ENCODE data around the gene DCANP1.
A peak's percentile ranks its signal among the peaks of the same experiment; 100 is the strongest.

DCANP1 gene

GRCh38 chr5:135455876-135456237, 8.7 kb upstream of the DCANP1 start:
- peaks cover 17 to 27% of the 10 kb centered on the region in 2 donors for H3K4me1 Mint-ChIP-seq
- H3K27me3 Mint-ChIP-seq, result peaks cover 14 to 19% of the 10 kb centered on the region in 2 donors
- H3K4me3 Mint-ChIP-seq, result no peak overlapping the region
- H3K36me3 Mint-ChIP-seq, result peaks cover 3 to 4% of the 10 kb centered on the region in 2 donors
- H3K9me3 Mint-ChIP-seq, result peaks cover 5 to 7% of the 10 kb centered on the region in 2 donors
- ATAC-seq (replicated peaks) (no peak), DNase-seq (no peak)
- peak overlapping the region; percentile 65 for H3K27ac Mint-ChIP-seq

DNA sequence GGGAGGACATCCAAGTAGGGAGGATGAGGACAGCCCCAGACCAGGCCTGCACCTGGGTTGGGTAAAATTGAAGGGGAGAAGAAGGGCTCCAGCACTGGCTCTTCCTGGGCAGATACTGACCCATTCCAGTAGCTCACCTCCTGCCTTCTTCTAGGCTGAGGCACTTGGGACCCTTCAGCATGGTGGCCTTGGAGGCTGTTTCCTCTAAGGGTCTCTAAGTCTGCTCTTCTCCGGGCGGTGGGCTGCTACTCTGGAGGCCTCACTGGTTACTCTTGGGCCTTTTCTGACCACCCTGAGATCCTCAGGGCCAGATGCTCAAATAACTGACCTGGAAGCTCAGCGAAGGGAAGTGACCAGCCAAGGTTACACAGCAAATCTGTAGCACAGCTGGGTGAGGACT, 7.8 kb upstream of the DCANP1 start:
- Mint-ChIP-seq H3K9me3 (peaks cover 5 to 7% of the 10 kb centered on the region in 2 donors), H3K36me3 (peaks cover 3 to 4% of the 10 kb centered on the region in 2 donors), H3K27ac (no peak overlapping the region), H3K4me1 (peaks cover 23 to 36% of the 10 kb centered on the region in 2 donors), H3K27me3 (peaks cover 6 to 15% of the 10 kb centered on the region in 2 donors), H3K4me3 (no peak overlapping the region)
- ATAC-seq (replicated peaks) (no peak), DNase-seq (no peak)

GRCh38 chr5:135453613-135454012, 6.5 kb upstream of the DCANP1 start:
- DNase-seq (no peak), ATAC-seq (replicated peaks) (no peak)
- Mint-ChIP-seq H3K4me3 (no peak overlapping the region), H3K27ac (no peak overlapping the region), H3K27me3 (peaks cover 7 to 11% of the 10 kb centered on the region in 2 donors), H3K4me1 (peaks cover 26 to 39% of the 10 kb centered on the region in 2 donors), H3K36me3 (peaks cover 3 to 4% of the 10 kb centered on the region in 2 donors), H3K9me3 (peaks cover 5 to 7% of the 10 kb centered on the region in 2 donors)

- Mint-ChIP-seq H3K4me3 (no peak within 1 kb of the TSS), H3K36me3 (peaks cover 3 to 4% of the 10 kb centered on the region in 2 donors), H3K4me1 (peaks cover 26 to 47% of the 10 kb centered on the region in 2 donors), H3K9me3 (peaks cover 5 to 7% of the 10 kb centered on the region in 2 donors), H3K27ac (no peak within 1 kb of the TSS), H3K27me3 (peaks cover 3 to 6% of the 10 kb centered on the region in 2 donors)
- no peak for DNase-seq
- ATAC-seq (replicated peaks), result no peak
Measured at GRCh38 chr5:135452321-135453030, 5.3 kb upstream of the DCANP1 start, which contains the start of gene TIFAB. TIFAB (minus strand) TSS chr5:135452351; CDS start chr5:135449939, 2,412 bp downstream.

- H3K27me3 Mint-ChIP-seq, result peaks cover 3 to 6% of the 10 kb centered on the region in 2 donors
- peaks cover 5 to 7% of the 10 kb centered on the region in 2 donors for H3K9me3 Mint-ChIP-seq
- ATAC-seq (replicated peaks) (no peak), DNase-seq (no peak)
- peaks cover 27 to 52% of the 10 kb centered on the region in 2 donors for H3K4me1 Mint-ChIP-seq
- H3K27ac Mint-ChIP-seq, result no peak overlapping the region
- peaks cover 3 to 4% of the 10 kb centered on the region in 2 donors for H3K36me3 Mint-ChIP-seq
- H3K4me3 Mint-ChIP-seq, result no peak overlapping the region
Measured at GRCh38 chr5:135451581-135452320, 4.6 kb upstream of the DCANP1 start.

GRCh38 chr5:135450952-135451351, 3.8 kb upstream of the DCANP1 start:
- Mint-ChIP-seq H3K27ac (no peak overlapping the region), H3K9me3 (peaks cover 5 to 7% of the 10 kb centered on the region in 2 donors), H3K27me3 (peaks cover 3 to 12% of the 10 kb centered on the region in 2 donors), H3K4me1 (peaks cover 24 to 52% of the 10 kb centered on the region in 2 donors), H3K4me3 (no peak overlapping the region), H3K36me3 (peaks cover 3 to 4% of the 10 kb centered on the region in 2 donors)
- ATAC-seq (replicated peaks) (no peak), DNase-seq (no peak)

GRCh38 chr5:135450336-135450735, 3.2 kb upstream of the DCANP1 start:
- Mint-ChIP-seq H3K36me3 (peaks cover 3 to 4% of the 10 kb centered on the region in 2 donors), H3K27me3 (peaks cover 3 to 13% of the 10 kb centered on the region in 2 donors), H3K27ac (no peak overlapping the region), H3K4me3 (no peak overlapping the region), H3K4me1 (peaks cover 24 to 52% of the 10 kb centered on the region in 2 donors), H3K9me3 (peaks cover 5 to 7% of the 10 kb centered on the region in 2 donors)
- no peak for ATAC-seq (replicated peaks)
- no peak for DNase-seq

DNA sequence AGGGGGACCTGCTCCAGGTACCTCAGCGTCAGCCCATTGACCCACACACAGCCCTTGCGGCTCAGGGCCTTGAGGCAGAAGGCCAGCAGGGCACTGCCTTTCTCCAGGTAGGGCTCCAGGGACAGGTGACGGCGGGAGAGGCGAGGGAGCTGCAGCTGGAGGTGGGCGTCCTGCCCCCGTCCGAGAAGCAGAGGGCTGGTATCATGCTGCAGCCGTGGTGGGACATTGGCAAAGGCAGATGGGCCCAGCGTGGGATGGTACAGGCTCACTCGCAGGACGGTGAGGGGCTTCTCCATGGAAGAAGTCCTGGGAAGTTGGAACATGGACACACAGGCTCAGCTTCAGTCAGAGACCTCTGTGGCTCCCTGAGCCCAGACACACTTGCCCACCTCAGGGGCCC, 2.5 kb upstream of the DCANP1 start:
- Mint-ChIP-seq H3K36me3 (peaks cover 3 to 4% of the 10 kb centered on the region in 2 donors), H3K4me3 (no peak overlapping the region), H3K9me3 (peaks cover 5 to 7% of the 10 kb centered on the region in 2 donors), H3K27me3 (peaks cover 5 to 16% of the 10 kb centered on the region in 2 donors), H3K4me1 (peaks cover 25 to 56% of the 10 kb centered on the region in 2 donors), H3K27ac (no peak overlapping the region)
- DNase-seq (no peak), ATAC-seq (replicated peaks) (no peak)

- peak; percentile 20 to 48 for ATAC-seq (replicated peaks)
- H3K9me3 Mint-ChIP-seq, result peaks cover 5 to 7% of the 10 kb centered on the region in 2 donors
- H3K36me3 Mint-ChIP-seq, result peaks cover 3 to 4% of the 10 kb centered on the region in 2 donors
- no peak overlapping the region for H3K4me3 Mint-ChIP-seq
- H3K4me1 Mint-ChIP-seq, result peaks cover 28 to 63% of the 10 kb centered on the region in 2 donors
- no peak overlapping the region for H3K27ac Mint-ChIP-seq
- peaks cover 12 to 21% of the 10 kb centered on the region in 2 donors for H3K27me3 Mint-ChIP-seq
- DNase-seq, result no peak
Measured at GRCh38 chr5:135448791-135449507, 1.8 kb upstream of the DCANP1 start.

- H3K36me3 Mint-ChIP-seq, result peaks cover 3 to 4% of the 10 kb centered on the region in 2 donors
- DNase-seq (no peak), ATAC-seq (replicated peaks) (peak in 1 of 2 donors; percentile 32)
- H3K27me3 Mint-ChIP-seq, result peaks cover 12 to 21% of the 10 kb centered on the region in 2 donors
- H3K9me3 Mint-ChIP-seq, result peaks cover 5 to 7% of the 10 kb centered on the region in 2 donors
- no peak overlapping the region for H3K4me3 Mint-ChIP-seq
- H3K27ac Mint-ChIP-seq, result no peak overlapping the region
- peaks cover 28 to 63% of the 10 kb centered on the region in 2 donors for H3K4me1 Mint-ChIP-seq
Measured at GRCh38 chr5:135448071-135448739, 1.1 kb upstream of the DCANP1 start.

DNA sequence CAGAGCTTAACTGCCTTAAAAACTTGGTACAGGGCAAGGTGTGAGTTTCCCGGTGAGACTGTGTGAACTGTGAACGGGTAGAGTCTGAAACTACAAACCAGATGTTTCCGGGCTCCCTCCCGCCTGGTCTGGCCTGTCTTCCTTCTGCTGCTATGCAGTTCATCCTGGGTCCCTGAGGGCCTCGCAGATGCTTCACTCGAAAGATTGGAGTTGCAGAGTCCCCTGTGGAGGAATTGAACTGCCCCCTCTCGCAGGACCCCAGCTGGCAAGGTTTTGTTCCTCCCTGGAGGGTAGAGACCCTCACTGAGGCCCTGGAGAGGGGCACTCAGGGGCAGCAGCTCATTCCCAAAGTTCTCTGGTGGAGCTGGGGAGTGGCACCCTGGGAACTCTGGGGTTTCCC, 533 bp downstream of the DCANP1 start:
- Mint-ChIP-seq H3K27me3 (peaks cover 9 to 21% of the 10 kb centered on the region in 2 donors), H3K4me3 (no peak overlapping the region), H3K36me3 (no peaks in the 10 kb centered on the region), H3K9me3 (no peaks in the 10 kb centered on the region), H3K4me1 (peaks cover 28 to 63% of the 10 kb centered on the region in 2 donors), H3K27ac (no peak overlapping the region)
- DNase-seq (no peak), ATAC-seq (replicated peaks) (no peak)

DNA sequence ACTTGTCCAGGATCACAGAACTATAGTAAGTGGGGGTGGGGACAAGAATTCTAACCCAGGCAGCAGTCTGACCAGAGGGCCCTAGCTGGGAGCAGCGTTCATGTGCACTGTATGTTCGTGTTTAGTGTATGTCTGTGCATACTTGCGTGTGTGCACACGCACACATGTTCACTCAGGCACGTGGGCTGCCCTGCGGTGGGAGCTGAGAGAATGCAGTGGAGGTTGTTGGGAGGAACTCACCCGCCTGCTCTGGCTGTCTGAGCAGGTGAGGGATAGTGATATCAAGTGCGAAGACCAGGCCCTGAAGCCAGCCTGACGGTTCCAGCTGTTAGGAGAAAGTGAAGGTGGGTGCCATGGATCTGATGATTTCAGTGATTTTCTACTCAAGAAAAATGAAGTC, 942 bp downstream of the DCANP1 start:
- ATAC-seq (replicated peaks) (no peak), DNase-seq (no peak)
- no peaks in the 10 kb centered on the region for H3K9me3 Mint-ChIP-seq
- H3K36me3 Mint-ChIP-seq, result no peaks in the 10 kb centered on the region
- H3K4me3 Mint-ChIP-seq, result no peak overlapping the region
- peaks cover 9 to 21% of the 10 kb centered on the region in 2 donors for H3K27me3 Mint-ChIP-seq
- H3K4me1 Mint-ChIP-seq, result peaks cover 29 to 64% of the 10 kb centered on the region in 2 donors
- H3K27ac Mint-ChIP-seq, result no peak overlapping the region

DNA sequence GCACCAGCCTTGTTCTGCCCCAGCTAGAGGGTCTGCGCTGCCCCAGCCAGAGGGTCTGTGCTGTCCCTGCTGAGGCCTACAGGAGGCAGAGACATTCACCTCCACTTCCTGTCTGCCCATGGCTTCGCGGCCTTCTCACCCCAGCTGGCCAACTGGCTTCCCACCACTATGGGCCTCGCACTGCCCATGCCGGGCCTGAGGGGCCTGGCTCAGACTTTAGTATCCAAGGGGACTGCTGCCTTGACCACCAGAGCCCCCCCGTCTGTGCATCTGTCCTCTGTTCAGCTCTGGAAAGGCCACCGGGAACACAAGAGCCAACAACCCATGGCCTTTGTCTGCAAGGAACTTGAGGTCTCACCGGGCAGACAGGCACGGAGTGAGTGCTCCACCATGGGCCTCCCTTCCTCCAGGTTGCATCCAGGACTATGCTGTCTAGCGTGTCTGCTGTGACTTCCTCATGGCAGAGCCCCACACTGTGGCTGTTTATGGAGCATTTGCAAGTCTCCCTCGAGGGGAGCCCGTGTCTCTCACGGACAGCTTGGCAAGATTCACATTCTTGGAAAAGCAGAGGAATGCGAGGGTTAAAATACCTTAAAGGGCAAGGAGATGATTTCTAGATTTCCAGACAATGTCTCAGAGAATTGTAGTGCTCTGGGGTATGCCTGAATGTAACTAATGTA, 1.7 kb downstream of the DCANP1 start:
- Mint-ChIP-seq H3K27me3 (peaks cover 9 to 21% of the 10 kb centered on the region in 2 donors), H3K4me3 (no peak overlapping the region), H3K9me3 (no peaks in the 10 kb centered on the region), H3K27ac (no peak overlapping the region), H3K4me1 (peaks cover 30 to 65% of the 10 kb centered on the region in 2 donors), H3K36me3 (no peaks in the 10 kb centered on the region)
- DNase-seq, result no peak
- ATAC-seq (replicated peaks), result no peak
